NCI-H2196 treated with DMSO at 0.1 percent for 48 hours (cell line): Measurements from ENCODE around the gene VSTM4.

Experiments used
- DNase-seq: peaks from one replicate; lab custom pipeline; 2025; ENCODE audit not compliant: unreplicated experiment; lab: John Stamatoyannopoulos, UW

Gene VSTM4

DNA sequence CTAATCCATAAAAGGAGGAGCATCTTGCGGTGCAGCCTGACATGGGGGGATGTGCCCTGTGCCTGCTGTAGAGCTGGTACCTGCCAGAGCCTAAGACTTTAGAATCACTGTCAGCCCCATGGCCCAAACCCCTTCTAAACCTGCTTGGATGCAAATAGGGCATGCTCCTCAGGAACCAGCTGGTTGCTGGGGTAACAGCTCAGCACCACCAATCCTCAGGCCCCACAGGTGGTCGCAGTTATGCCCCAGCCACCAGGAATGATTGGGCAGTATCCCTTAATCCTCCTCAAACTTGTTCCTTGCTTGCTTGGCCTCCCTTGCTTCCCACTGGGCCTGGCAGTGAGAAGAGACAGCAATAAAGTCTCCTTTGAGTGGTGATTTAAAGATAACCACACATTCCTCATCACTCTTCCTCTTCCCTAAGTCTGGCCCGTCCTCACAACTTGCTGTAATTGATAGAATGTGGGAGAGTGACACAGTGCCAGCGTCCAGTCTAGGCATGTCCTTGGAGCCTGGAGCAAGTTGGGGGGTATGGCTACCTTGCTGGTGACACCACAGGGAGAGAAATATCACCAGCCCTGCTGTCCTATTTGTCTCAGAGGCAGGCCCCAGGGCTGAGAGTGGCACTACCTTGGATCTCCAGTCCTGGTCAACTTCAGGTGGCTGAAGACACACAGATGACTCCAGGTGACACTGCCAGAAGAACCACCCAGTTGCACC is 43.0 kb downstream of the VSTM4 start:
- DNase-seq = no peak

DNA sequence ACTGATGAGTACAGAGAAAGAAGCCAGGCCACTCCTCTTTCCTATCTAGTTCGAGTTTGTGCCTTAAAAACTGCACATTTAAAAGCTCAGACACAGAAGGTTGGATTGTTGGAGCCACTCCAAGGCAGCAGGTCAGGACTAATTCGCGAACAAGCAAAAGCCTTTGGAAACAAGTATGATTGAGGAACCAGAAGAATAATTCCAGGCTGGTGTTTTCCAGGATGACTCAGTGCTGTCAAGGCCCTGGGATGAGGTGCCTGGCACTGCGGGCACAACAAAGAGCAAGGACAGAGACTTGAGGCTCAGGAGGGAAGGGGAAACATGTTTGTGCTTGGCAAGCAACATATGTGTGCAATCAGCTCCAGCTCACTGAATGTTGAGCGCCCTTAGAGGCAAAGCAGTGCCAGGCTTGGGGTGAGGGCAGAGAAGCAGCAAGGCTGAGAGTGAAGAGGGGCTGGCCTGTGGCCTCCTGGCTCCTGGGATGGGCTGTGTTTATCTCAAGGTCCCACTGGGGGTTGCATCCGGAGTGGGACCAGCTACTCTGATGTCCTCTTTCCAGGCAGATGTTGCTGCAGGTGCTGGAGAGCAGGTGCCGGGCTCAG is 44.1 kb downstream of the VSTM4 start:
- DNase-seq = no peak

GRCh38 chr10:49070701-49071100 is 44.6 kb downstream of the VSTM4 start:
- no peak for DNase-seq

- DNase-seq = no peak
Measured at GRCh38 chr10:49068672-49069217, 46.6 kb downstream of the VSTM4 start.

GRCh38 chr10:49068209-49068608 is 47.1 kb downstream of the VSTM4 start:
- no peak for DNase-seq

GRCh38 chr10:49066944-49067730 is 48.2 kb downstream of the VSTM4 start:
- DNase-seq = no peak

DNA sequence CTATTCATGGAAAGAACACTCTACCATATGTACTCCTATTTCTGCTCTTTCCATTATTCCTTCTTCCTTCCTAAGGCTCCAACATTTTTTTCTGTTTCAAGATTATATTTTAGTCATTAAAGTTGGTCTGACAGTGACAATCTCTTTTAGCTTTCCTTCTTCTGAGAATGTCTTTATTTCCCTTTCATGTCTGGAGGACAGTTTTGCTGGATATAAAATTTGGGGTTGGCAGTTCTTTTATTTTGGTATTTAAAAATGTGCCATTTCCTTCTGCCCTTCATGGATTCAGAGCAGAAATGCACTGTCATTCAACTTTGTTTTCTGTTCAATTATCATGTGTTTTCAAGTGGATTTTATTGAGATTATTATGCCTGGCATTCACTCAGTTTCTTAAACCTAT is 53.1 kb downstream of the VSTM4 start:
- DNase-seq = no peak

- DNase-seq = no peak
Measured at GRCh38 chr10:49061667-49062066, 53.7 kb downstream of the VSTM4 start.

- DNase-seq = no peak
Measured at GRCh38 chr10:49058463-49059255, 56.7 kb downstream of the VSTM4 start.

DNA sequence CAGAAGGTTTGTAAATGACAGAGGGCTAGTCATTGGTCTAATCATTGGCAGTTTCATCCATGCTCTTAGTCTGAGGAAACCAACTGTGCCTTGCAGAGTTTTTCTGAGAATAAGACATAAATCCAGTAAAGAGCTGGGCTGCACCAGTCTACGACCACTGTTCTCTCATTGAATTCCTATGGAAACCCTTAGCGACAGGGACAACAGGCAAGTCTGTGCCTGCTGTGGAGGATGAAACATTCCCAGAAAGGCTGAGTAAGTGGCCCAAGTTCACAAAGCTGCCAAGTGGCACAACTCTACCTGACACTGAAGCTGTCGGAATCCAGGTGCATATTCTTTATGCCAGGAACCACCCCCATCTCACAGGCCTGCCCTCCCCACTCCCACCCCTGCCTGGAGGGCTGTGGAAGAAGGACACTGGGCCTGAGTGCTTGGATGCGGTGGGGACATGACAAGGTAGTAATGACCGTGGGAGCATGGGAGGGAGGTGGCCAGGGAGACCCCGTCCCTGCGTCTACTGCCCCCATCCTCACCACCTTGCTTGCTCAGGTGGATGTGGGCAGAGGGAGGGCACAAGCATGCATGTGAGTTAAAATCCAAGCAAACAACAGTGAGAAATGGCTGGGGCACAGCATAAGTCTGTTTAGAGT is 58.0 kb downstream of the VSTM4 start:
- DNase-seq = no peak

DNA sequence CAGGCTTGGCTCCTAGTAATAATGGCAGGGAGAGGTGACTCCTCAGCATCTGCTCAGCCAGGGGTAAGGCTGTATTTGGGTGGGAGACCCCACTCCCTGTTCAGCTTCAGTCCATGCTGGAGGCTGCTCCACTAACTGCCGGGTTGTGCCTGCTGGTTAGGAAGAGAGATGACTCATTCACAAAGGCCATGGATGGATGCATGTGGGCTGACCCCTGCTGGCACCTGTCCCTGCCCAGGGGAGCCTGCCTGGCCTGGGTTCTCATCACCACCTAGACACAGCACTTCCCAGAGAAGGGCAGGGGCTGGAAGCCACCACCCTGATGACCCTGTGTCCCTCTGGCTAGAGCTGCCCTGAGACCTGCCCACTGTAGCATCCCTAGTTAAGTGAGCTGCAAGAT is 59.0 kb downstream of the VSTM4 start:
- DNase-seq = no peak

- DNase-seq = no peak
Measured at GRCh38 chr10:49055221-49055849, 60.0 kb downstream of the VSTM4 start.

DNA sequence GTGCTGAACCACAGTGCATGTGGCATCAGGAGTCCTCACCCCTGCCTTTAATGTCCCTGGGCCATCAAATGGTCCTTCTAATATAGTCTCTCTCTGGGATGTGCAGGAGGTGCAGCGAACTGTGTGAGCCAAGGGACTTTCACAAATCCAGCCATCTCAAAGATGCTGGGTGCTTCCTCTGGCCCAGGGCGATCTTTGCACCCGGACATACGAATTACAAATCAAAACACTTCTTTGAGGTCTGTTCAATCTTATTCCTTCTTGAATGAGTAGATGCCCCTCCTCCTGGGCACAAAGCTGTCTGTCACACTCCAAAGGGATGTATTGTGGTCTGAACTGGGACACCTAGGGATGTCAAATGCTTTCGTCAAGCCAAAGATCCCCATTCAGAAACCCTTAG is 60.6 kb downstream of the VSTM4 start:
- DNase-seq = no peak

- DNase-seq = no peak
Measured at GRCh38 chr10:49053998-49054692, 61.2 kb downstream of the VSTM4 start.

DNA sequence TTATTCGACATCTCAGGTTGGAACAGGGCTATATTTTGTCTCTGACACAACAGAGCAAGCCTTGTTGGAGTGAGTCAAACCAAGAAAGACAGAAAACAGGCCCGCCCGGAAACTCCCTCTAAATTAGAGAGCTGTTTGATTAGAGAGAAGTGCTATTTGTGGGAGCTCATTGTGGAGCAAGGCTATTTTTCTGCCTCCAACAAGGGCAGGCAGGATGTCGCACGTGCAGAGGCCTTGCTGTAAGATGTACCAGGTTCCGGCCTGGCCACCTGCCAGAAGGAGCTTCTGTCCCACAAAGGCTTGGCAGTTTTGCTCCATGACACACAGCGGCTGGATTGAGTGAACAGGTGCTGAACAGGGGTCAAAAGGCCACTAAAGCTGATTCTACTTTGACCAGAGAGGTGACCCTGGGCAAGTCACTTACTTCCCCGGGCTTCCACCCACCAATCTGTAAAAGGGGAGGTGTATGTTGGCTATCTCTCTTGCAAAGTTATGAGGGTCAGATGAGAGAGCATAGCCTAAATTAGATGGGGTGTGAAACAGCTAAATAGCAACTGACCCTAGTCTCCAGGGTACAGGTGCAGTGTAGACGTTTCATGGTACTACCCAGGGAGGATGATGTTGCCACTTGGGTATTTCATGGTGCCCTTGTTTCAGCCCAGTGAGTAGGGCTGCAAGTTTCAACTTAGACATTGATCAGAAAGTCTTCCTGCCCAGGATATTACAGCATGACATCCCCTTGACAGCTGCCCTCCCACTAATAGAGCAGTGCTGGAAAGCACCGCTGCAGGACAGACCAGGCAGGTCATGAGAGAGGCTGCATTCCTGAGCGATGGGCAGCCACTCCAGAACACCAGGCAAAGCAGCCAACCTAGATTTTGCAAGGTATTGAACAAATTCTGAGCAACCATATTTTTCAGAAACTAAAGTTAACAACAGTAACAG is 62.0 kb downstream of the VSTM4 start:
- DNase-seq = no peak

DNA sequence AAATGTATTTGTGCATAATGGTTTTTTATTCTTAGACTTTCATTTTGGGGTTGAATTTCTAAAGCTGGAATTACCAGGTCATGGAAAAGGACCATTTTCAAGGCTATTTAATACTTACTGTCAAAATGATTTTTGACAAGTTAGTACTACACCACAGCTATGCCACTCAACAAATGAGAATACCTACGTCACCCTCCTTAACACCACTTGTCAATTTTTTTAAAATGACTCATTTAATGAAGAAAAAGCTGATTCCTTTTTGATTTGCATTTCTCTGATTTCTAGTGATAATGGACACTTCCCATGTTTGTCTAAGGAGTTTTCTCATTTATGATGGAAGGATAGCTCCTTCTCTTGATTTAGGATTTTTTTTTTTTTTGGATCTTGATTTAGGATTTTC is 63.3 kb downstream of the VSTM4 start:
- DNase-seq = no peak

DNA sequence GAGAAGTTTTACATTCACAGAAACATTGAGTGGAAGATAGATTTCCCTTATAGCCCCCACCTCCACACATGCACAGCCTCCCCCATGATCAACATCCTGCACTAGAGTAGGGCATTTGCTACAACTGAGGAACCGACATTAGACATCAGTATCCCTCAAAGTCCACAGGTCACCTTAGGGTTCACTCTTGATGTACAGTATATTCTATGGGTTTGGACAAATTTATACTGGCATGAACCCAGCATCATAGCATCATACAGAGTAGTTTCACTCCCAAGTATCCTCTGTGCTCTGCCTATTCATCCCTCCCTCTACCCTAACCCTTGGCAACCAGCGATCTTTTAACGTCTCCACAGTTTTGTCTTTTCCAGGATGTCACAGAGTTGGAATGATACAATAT is 64.4 kb downstream of the VSTM4 start:
- DNase-seq = no peak

DNA sequence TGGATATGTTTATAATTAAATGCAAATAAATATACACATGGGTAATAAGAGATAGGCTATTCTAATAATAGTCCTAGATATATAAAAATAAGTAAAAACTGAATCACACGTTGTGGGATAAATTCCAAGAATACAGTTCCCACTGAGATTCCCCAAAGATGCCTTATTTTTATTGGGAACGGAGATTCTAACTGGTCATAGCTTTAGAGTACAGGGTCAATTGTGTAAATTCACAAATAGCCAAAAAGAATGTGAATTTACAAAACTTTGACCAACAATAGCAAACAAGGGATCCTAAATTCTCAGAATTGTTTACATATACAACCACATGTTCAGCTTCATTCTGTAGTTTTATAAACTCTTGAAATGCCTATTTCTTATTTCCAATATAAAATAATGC is 65.0 kb downstream of the VSTM4 start:
- no peak for DNase-seq
